T-helper 9 cell (primary cell): ENCODE measurements around the gene ETS1.

ENCODE experiments used
- DNase-seq: peaks from one replicate; pipeline ENCODE4 v3.0.0-alpha.2; 2020

ETS1 gene

DNA sequence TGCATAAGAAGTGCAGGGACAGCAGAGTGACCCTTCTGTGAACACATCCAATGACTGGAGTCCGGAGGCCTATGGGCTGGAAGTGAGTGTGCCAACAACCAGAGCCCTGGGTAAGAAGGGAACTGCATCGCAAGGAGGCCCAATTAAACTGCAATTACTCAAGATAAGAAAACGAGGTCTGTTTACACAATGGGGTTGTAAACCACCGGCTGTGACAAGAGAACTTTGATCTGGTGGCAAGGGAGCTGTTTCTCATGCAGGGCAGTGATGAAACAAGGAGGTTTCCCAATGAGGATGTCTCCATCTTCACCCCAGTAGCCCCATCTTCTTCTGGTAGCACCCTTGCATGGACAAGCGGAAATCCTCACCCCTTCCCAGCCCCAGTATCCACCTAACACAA, 21.5 kb downstream of the ETS1 start:
- no peak for DNase-seq

- DNase-seq = no peak
These were observed 22.6 kb downstream of the ETS1 start for GRCh38 chr11:128564642-128565245.

- DNase-seq = no peak
These were observed 23.3 kb downstream of the ETS1 start for GRCh38 chr11:128563942-128564641.

DNA sequence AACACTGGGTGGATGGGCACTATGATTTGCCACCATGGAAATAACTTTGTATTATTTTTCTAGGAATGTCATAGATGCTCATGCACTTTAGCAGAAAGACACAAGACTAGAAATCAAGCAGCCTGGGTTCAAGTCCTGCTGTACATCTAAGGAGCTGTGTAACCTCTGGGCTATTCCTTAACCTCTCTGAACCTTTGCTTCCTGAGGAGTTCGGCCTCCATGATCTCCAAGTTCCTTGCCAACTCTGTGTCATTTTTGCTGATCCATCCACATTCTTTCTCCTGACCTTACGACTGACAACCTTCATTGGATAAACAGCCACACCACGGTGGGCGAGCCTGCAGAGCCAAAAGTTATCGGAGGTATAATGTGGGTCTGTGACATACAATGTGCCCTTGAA, 24.1 kb downstream of the ETS1 start:
- no peak for DNase-seq

GRCh38 chr11:128559496-128560103, 27.8 kb downstream of the ETS1 start:
- DNase-seq = no peak

GRCh38 chr11:128555606-128556005, 31.8 kb downstream of the ETS1 start:
- DNase-seq = no peak

GRCh38 chr11:128553662-128554362, 33.5 kb downstream of the ETS1 start:
- DNase-seq = no peak

DNA sequence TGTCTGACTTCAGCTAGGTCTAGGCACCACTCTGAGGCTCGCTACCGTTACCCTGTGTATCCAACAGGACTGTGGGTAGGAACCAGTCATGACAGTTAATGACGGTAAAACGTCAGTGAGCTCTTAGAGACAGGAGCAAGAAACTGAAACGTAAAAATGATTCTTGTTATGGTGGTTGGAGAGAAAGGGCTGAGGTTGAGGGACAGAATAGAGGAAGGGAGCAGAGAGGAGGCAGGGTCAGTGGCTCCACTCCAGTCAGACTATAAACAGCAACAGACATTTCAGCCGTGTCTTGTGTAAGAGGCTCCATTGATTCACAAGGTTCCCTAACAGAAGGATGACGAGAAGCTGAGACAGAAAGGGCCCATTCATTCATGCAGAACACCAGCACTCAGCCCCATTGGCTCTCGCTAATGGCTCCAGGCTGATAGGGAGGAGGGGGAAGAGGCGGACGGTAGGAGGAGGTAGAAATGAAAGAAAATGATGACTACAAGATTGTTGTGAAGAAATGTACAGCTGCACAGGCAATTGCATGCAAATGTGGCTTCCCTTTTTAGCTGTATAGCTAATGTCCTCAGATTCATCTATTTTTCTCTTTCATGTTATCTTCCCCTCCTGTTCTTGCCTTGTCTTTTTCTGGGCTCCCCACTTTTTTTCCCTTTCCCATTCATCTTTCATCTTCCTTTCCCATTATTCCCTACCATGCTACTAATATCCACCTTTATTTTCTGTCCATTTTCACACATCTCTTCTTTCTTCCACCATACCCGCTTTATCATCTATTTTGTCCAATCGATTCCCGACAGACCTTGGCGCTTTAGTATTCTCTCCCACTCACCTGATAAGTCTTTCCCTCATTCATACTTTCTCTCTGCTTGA, 34.3 kb downstream of the ETS1 start:
- DNase-seq = no peak

GRCh38 chr11:128551611-128552335, 35.6 kb downstream of the ETS1 start:
- no peak for DNase-seq

- no peak for DNase-seq
These were observed 36.3 kb downstream of the ETS1 start for GRCh38 chr11:128551058-128551457.

DNA sequence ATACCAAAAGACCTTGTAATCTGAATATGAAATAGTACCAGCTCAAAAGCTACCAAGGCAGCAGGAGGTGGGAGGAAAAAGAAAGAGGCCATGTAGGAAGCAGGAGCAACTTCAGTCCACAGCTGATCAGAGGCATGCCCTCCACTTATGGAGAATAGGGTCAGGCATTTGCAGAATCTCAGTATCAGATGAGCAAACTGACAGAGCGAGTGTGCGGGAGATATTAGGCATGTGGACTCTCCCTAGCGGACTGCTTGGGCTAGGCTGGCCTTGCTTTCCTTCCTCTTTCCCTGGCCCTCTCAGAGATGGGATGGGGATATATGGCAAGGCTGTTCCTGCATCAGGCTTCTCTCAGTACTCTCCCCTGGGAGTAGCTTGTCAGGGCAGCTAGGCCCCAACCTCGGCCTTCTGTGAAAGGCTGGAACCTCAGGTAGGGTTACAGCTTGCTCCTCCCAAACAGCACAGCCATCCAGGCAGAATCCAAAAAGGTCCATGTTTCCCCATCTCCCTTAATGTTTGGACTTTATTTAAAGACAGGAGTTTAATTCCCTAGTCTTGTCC, 37.0 kb downstream of the ETS1 start:
- no peak for DNase-seq

DNA sequence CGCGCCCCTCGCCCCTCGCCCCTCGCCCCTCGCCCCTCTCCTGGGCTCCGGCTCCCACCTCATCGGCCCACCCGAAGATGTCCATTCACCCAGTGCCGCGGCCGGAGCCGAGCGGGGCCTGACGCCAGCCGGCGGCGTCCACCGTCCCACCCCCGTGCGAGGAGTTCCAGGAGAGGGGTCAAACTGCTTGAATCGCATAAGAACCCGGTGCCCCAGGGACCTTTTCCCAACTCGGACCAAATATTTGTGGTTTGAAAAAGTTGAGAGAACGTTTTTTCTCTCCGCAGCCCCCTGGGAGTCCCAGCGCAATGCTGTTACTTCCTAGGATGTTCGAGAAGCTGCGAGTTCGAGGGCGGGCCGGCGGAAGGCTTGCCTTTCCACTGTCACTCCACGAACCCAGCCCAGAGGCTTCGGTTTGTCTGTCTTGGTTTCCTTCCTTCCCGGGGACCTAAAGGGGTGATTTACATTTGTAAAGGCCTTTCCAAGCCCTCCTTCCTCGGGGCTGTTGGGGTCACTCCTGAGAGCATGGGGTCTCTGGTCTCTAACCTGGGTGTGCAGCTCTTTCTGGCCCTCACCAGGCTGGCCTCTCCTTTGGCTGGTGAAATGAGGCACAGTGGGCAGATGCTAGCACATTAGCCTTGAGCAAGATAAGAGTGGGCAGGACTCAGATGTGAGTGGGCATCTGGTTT, 38.0 kb downstream of the ETS1 start:
- DNase-seq = no peak

GRCh38 chr11:128548649-128549255, 38.6 kb downstream of the ETS1 start:
- DNase-seq = peak; percentile 8

- no peak for DNase-seq
These were observed 39.3 kb downstream of the ETS1 start for GRCh38 chr11:128547946-128548648.

DNA sequence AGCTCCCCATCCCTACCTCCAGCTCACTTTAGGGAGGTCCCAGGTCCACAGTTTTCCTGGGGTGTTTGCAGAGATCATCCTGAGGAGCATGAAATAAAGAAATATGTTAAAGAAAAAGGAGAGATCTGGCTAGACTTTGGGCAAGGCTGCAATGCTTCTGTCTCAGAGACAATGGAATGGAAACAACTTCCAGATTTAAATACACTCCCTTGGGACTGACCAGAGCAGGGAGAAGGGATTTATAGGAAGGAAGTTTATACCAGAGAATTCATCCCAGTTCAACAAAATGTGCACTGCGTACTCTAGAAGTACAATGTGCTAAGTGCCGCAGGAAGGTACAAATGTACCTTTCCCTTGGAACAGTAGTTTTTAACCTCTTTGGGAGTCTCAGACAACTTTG, 40.4 kb downstream of the ETS1 start:
- no peak for DNase-seq

- no peak for DNase-seq
These were observed 42.8 kb downstream of the ETS1 start for GRCh38 chr11:128544471-128545051.

DNA sequence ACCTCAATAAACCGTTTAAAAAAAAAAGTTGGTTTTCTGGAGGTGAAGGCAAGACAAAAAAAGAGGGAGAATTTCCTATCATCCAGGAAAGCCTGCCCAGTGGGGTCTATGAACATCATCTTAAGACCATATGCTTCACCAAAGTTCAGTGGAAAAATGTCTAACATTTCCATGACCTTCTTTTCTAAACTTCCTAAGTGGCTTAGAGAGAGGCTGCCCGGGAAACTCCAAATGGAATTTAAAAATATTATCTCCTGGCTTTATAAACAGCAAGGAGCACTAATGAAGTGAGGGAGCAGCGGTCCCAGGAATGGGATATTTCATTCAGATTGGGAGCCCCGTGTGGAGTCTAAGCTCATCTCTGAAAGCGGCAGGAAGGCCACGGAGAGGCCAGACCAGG, 46.9 kb downstream of the ETS1 start:
- no peak for DNase-seq

DNA sequence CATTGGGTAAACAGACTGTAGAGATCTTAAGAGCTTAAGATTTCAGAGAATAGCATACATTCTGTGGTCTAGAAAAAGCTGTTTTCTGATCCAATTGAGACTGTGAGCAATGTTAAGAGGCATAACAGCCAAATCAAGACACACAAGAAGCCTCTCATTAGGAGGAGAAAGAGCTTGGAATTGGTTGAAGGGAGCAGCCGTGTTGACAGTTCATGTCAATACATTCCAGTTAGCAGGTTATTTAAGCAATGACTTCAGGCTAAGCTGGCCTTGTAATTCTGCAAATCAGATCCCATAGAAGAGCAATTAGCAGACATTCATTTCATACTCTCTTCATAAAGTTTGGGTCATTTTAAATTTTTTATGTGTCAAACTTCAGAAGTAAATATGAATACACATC, 50.9 kb downstream of the ETS1 start:
- DNase-seq = no peak
